Right kidney (tissue), 1 donor: ENCODE data around the gene CHP1.
"Not testable (repeated sequence)": the region's sequence is repeated elsewhere in the genome, so short reads cannot be mapped to it uniquely, and the experiment has no call there.

Source experiments
- DNase-seq: peaks from one replicate; pipeline ENCODE4 v3.0.0-alpha.2; 2016

The CHP1 gene

DNA sequence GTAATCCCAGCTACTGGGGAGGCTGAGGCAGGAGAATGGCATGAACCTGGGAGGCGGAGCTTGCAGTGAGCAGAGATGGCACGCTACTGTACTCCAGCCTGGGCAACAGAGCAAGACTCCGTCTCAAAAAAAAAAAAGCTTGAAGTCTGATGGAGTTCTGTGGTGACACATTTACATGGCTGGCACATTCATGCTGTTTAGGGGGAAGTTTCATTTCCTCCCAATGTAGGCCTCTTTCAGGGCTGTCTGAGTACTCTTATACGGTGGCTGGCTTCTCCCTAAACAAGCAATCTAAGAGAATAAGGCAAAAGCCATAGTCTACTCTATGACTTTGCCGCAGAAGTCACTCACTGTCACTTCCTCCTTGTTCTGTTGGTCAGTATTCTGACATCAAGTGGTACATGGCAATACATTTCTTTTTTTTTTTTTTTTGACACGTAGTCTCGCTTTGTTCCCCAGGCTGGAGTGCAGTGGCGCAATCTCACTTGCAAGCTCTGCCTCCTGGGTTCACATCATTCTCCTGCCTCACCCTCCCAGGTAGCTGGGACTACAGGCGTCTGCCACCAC is 60.1 kb downstream of the CHP1 start:
- DNase-seq: no peak

DNA sequence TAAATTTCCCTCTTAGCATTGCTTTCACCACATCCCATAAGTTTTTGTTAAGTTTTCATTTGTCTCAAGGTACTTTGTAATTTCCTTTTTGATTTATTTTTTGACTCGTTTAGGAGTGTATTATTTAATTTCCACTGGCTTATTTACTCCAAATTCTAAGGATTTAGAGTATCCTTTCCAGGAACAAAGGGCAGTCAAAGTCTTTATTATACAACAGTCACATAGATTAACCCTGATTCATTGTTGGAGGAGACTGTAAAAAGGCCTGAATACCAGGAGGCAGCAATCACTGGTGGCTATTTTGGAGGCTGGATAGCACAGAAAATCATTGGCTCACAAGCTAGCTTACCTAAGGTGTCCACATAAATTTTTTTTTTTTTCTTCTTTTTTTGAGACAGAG is 61.5 kb downstream of the CHP1 start:
- DNase-seq: no peak

GRCh38 chr15:41301139-41301538 is 70.1 kb downstream of the CHP1 start:
- not testable (repeated sequence) for DNase-seq

GRCh38 chr15:41301587-41301986 is 70.5 kb downstream of the CHP1 start:
- no peak for DNase-seq

GRCh38 chr15:41304149-41304770 is 73.2 kb downstream of the CHP1 start:
- DNase-seq: no peak

- DNase-seq: no peak
Measured at GRCh38 chr15:41307679-41308078, 76.6 kb downstream of the CHP1 start.

DNA sequence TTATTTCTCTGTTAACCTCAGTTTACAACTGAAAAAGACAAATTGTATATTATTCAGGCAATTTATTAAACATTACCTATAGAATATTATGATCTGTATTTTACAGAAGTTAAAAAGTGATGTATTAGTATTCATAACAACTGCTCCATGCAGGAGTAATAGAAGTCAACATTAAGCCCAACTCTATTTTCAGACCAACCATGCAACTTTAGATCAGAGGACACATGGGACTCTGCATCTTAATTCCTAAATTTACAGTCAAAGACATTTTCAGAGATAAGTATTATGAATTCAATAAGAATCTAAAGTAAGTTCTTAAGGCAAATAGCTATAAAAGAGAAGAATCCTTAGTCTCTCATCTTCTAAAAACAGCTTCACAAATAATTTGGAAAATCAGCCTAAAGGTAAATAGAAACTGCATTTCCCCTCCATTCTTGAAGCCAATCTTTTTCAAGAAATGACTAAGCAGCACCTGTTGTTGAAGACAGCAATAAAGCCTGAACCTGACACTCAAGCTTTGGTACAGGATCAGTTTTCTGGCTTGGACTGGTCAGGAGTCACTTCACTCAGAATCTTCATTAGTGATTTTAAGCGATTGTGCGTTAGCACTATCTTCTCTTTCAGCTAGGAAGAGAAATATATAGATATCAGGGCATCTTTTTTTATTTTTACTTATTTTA is 78.3 kb downstream of the CHP1 start:
- DNase-seq: no peak

- DNase-seq: not testable (repeated sequence)
Measured at GRCh38 chr15:41320805-41321330, 89.8 kb downstream of the CHP1 start.

- no peak for DNase-seq
Measured at GRCh38 chr15:41323611-41324010, 92.5 kb downstream of the CHP1 start.

GRCh38 chr15:41331281-41331680 is 100.2 kb downstream of the CHP1 start:
- DNase-seq: peak; percentile 27
